ENCODE results near the gene MFRP. TPM values are rescaled to one million over a fixed set of nuclear protein-coding genes. Genes with fewer than 3 reads are reported as not detected.

MFRP gene
- total RNA-seq, 1 donor from 2014 or later = not detected

- Histone ChIP-seq H3K36me3 (ENCODE audit: insufficient read depth, low read length) (peaks cover 6% of the 10 kb centered on the region), H3K9me3 (ENCODE audit: insufficient read depth, low read depth, low read length) (no peaks in the 10 kb centered on the region), H3K9ac (ENCODE audit: low read length) (peak overlapping the region; percentile 55), H3K79me2 (ENCODE audit: insufficient read depth, low read length) (peaks cover 27% of the 10 kb centered on the region), H3K27ac (ENCODE audit: low read depth, low read length) (peak overlapping the region; percentile 67), H3K4me1 (ENCODE audit: insufficient read depth, low read length) (peaks cover 56% of the 10 kb centered on the region), H3K4me2 (ENCODE audit: low read length) (peak overlapping the region; percentile 67), H2AFZ (ENCODE audit: low read depth, low read length) (peak overlapping the region; percentile 71), H3K27me3 (ENCODE audit: insufficient read depth, low read length) (no peaks in the 10 kb centered on the region), H4K20me1 (ENCODE audit: insufficient read depth, low read length) (peaks cover 21% of the 10 kb centered on the region), H3K4me3 (ENCODE audit: insufficient read depth, low read depth, low read length) (no peak overlapping the region)
- TF ChIP-seq, protein P1, sequence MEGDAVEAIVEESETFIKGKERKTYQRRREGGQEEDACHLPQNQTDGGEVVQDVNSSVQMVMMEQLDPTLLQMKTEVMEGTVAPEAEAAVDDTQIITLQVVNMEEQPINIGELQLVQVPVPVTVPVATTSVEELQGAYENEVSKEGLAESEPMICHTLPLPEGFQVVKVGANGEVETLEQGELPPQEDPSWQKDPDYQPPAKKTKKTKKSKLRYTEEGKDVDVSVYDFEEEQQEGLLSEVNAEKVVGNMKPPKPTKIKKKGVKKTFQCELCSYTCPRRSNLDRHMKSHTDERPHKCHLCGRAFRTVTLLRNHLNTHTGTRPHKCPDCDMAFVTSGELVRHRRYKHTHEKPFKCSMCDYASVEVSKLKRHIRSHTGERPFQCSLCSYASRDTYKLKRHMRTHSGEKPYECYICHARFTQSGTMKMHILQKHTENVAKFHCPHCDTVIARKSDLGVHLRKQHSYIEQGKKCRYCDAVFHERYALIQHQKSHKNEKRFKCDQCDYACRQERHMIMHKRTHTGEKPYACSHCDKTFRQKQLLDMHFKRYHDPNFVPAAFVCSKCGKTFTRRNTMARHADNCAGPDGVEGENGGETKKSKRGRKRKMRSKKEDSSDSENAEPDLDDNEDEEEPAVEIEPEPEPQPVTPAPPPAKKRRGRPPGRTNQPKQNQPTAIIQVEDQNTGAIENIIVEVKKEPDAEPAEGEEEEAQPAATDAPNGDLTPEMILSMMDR (IDR thresholded peaks at IDR 0.05; ENCODE audit: insufficient read depth, low read depth, low read length) = no peak
- Mint-ChIP-seq H3K27me3 (ENCODE audit: low read depth, unreplicated experiment) (no peaks in the 10 kb centered on the region), H3K9me3 (ENCODE audit: unreplicated experiment) (no peaks in the 10 kb centered on the region), H3K4me3 (ENCODE audit: unreplicated experiment) (peak overlapping the region; percentile 73), H3K36me3 (ENCODE audit: low read depth, unreplicated experiment) (peaks cover 5% of the 10 kb centered on the region), H3K4me1 (ENCODE audit: low read depth, unreplicated experiment) (peaks cover 22% of the 10 kb centered on the region), H3K27ac (ENCODE audit: unreplicated experiment) (peak overlapping the region; percentile 96)
- DNase-seq (ENCODE audit: low read depth) (peak; percentile 71), FAIRE-seq (no peak)
Measured at GRCh38 chr11:119318240-119319135, 28.0 kb downstream of the MFRP start.

DNA sequence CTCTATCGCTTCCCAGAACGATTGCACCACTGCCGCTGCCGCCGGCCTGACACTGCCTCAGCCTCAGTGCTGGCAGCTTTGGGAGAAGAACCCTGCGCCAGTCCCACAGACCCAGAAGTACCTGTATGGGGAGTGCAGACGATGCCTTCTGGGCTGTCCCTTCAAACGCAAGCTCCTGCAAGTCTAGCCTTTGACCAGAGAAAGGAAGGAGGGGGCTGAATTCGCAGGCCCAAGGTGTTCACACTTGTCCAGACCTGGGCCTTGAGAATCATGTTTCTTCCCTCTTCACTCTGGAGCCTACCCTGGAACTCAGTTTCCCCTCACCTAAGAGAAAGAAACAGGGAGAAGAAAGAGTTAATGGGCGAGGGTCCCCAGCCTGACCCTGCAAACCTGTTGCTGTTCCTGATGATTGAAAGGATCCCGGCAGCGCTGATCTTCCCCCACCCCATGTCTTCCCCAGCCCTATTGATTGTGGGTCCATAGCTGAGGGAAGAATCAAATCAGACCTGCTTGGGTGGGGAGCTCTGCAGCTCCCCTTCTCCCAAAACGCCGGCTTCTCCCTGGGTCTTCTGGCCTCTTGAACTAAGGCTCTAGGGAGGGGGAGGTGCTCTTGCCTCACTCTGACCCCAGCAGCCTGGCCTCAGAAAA is 28.8 kb downstream of the MFRP start:
- Mint-ChIP-seq H3K36me3 (ENCODE audit: low read depth, unreplicated experiment) (peaks cover 8% of the 10 kb centered on the region), H3K4me1 (ENCODE audit: low read depth, unreplicated experiment) (peaks cover 22% of the 10 kb centered on the region), H3K4me3 (ENCODE audit: unreplicated experiment) (peak overlapping the region; percentile 66), H3K27me3 (ENCODE audit: low read depth, unreplicated experiment) (no peaks in the 10 kb centered on the region), H3K9me3 (ENCODE audit: unreplicated experiment) (no peaks in the 10 kb centered on the region), H3K27ac (ENCODE audit: unreplicated experiment) (peak overlapping the region; percentile 58)
- Histone ChIP-seq H2AFZ (ENCODE audit: low read depth, low read length) (peak overlapping the region; percentile 71), H3K9ac (ENCODE audit: low read length) (peak overlapping the region; percentile 28), H3K4me3 (ENCODE audit: insufficient read depth, low read depth, low read length) (no peak overlapping the region), H3K27me3 (ENCODE audit: insufficient read depth, low read length) (no peaks in the 10 kb centered on the region), H4K20me1 (ENCODE audit: insufficient read depth, low read length) (peaks cover 26% of the 10 kb centered on the region), H3K9me3 (ENCODE audit: insufficient read depth, low read depth, low read length) (no peaks in the 10 kb centered on the region), H3K4me2 (ENCODE audit: low read length) (peak overlapping the region; percentile 92), H3K4me1 (ENCODE audit: insufficient read depth, low read length) (peaks cover 56% of the 10 kb centered on the region), H3K27ac (ENCODE audit: low read depth, low read length) (peak overlapping the region; percentile 67), H3K79me2 (ENCODE audit: insufficient read depth, low read length) (peaks cover 27% of the 10 kb centered on the region), H3K36me3 (ENCODE audit: insufficient read depth, low read length) (peaks cover 6% of the 10 kb centered on the region)
- FAIRE-seq (no peak), DNase-seq (ENCODE audit: low read depth) (no peak)
- TF ChIP-seq EZH2 (IDR thresholded peaks at IDR 0.05; ENCODE audit: insufficient read depth, low read length) = no peak
- TF ChIP-seq, protein P1 (IDR thresholded peaks at IDR 0.05; ENCODE audit: insufficient read depth, low read depth, low read length) = no peak

Measured in astrocyte (in vitro differentiated cells and primary cell).